GM21367 (cell line): ENCODE measurements around the gene KLRC2.
"Not testable (repeated sequence)": the region's sequence is repeated elsewhere in the genome, so short reads cannot be mapped to it uniquely, and the experiment has no call there.

Experiments used
- ATAC-seq: cut with Tn5 transposase; IDR thresholded peaks from one replicate; pipeline ENCODE4 v1.9.1; 2021; ENCODE audit not compliant: unreplicated experiment

The KLRC2 gene

GRCh38 chr12:10435816-10436215 lies at the start of gene KLRC2:
TSS of gene KLRC2 (minus strand) at chr12:10436010. CDS start at chr12:10435986, 24 bp downstream.
- ATAC-seq, result not testable (repeated sequence)

- not testable (repeated sequence) for ATAC-seq
Measured at GRCh38 chr12:10481901-10482300, 46.1 kb upstream of the KLRC2 start.

- not testable (repeated sequence) for ATAC-seq
Measured at GRCh38 chr12:10472808-10473207, 37.0 kb upstream of the KLRC2 start.

- ATAC-seq, result no peak
Measured at GRCh38 chr12:10469701-10470100, 33.9 kb upstream of the KLRC2 start.

- ATAC-seq, result no peak
Measured at GRCh38 chr12:10466311-10466710, 30.5 kb upstream of the KLRC2 start.

- ATAC-seq, result no peak
Measured at GRCh38 chr12:10457760-10458159, 21.9 kb upstream of the KLRC2 start.

GRCh38 chr12:10456856-10457255 lies 21.0 kb upstream of the KLRC2 start:
- no peak for ATAC-seq

GRCh38 chr12:10455766-10456165 lies 20.0 kb upstream of the KLRC2 start:
- no peak for ATAC-seq

GRCh38 chr12:10454531-10454930 lies 18.7 kb upstream of the KLRC2 start:
- ATAC-seq, result no peak

GRCh38 chr12:10453156-10453555 lies 17.3 kb upstream of the KLRC2 start, which contains the start of gene KLRC1:
TSS of gene KLRC1 (minus strand) at chr12:10453377. CDS start at chr12:10451156, 2,221 bp downstream.
- no peak for ATAC-seq

GRCh38 chr12:10448236-10448635 lies 12.4 kb upstream of the KLRC2 start:
- ATAC-seq, result no peak

- not testable (repeated sequence) for ATAC-seq
Measured at GRCh38 chr12:10446052-10446451, 10.2 kb upstream of the KLRC2 start.

GRCh38 chr12:10441144-10441543 lies 5.3 kb upstream of the KLRC2 start:
- not testable (repeated sequence) for ATAC-seq

GRCh38 chr12:10439608-10440274 lies 3.9 kb upstream of the KLRC2 start:
- not testable (repeated sequence) for ATAC-seq

GRCh38 chr12:10437601-10438000 lies 1.8 kb upstream of the KLRC2 start:
- ATAC-seq, result not testable (repeated sequence)

GRCh38 chr12:10430623-10431022 lies 5.2 kb downstream of the KLRC2 start:
- not testable (repeated sequence) for ATAC-seq

- not testable (repeated sequence) for ATAC-seq
Measured at GRCh38 chr12:10425938-10426337, 9.9 kb downstream of the KLRC2 start.

GRCh38 chr12:10424260-10424899 lies 11.4 kb downstream of the KLRC2 start:
- ATAC-seq, result not testable (repeated sequence)

GRCh38 chr12:10422159-10422558 lies 13.7 kb downstream of the KLRC2 start:
- not testable (repeated sequence) for ATAC-seq

GRCh38 chr12:10420334-10420733 lies 15.5 kb downstream of the KLRC2 start, which contains the start of gene KLRC3:
TSS of gene KLRC3 (minus strand) at chr12:10420595. CDS start at chr12:10420550, 45 bp downstream.
- ATAC-seq, result not testable (repeated sequence)

GRCh38 chr12:10409392-10409791 lies 26.4 kb downstream of the KLRC2 start, which contains the start of gene KLRC4:
TSS of gene KLRC4 (minus strand) at chr12:10409757. CDS start at chr12:10409575, 182 bp downstream.
- no peak for ATAC-seq

GRCh38 chr12:10408842-10409241 lies 27.0 kb downstream of the KLRC2 start:
- no peak for ATAC-seq
